CD14-positive monocyte (primary cell): ENCODE results near the gene MAPRE2. TPM values are rescaled to one million over a fixed set of nuclear protein-coding genes. Genes with fewer than 3 reads are reported as not detected.
A peak's percentile ranks its signal among the peaks of the same experiment; 100 is the strongest.

Experiments
- DNase-seq, 3 donors: peaks; one replicate each; pipeline ENCODE4 v3.0.0-alpha.2; 2011 to 2022
- H2AFZ ChIP-seq: 2 replicates; pipeline ENCODE4 v1.6.0; 2012; ENCODE audit warnings: mild to moderate bottlenecking, low read depth, low read length, inconsistent platforms; ENCODE audit not compliant: insufficient read depth, poor library complexity, severe bottlenecking
- H3K27ac ChIP-seq, 2 donors: 1 replicate in 1 of 2; 2 replicates in 1 of 2; pipeline ENCODE4 v1.5.1; 2012 to 2013; ENCODE audit warnings: low read length in 2 of 2, control low read depth in 1 of 2, inconsistent platforms in 1 of 2, low read depth in 1 of 2, mild to moderate bottlenecking in 1 of 2
- H3K27me3 ChIP-seq, 2 donors: one replicate each; pipeline versions ENCODE4 v1.6.0 to v1.6.1; 2011 to 2013; ENCODE audit warnings: low read length in 2 of 2; ENCODE audit not compliant: control insufficient read depth in 2 of 2, insufficient read depth in 2 of 2
- H3K36me3 ChIP-seq, 2 donors: replicated peaks in 1 of 2; 1 replicate in 1 of 2; 2 replicates in 1 of 2; pipeline versions ENCODE4 v1.5.1 to v1.6.1; 2012 to 2013; ENCODE audit warnings: low read length in 2 of 2, control low read depth in 1 of 2, inconsistent platforms in 1 of 2, mild to moderate bottlenecking in 1 of 2; ENCODE audit not compliant: insufficient read depth in 2 of 2, control insufficient read depth in 1 of 2
- H3K4me1 ChIP-seq, 2 donors: 1 replicate in 1 of 2; 2 replicates in 1 of 2; pipeline versions ENCODE4 v1.5.1 to v1.6.1; 2012 to 2013; ENCODE audit warnings: low read length in 2 of 2, control low read depth in 1 of 2, inconsistent platforms in 1 of 2, mild to moderate bottlenecking in 1 of 2, moderate library complexity in 1 of 2; ENCODE audit not compliant: insufficient read depth in 2 of 2, control insufficient read depth in 1 of 2
- H3K4me2 ChIP-seq: replicated peaks from 2 replicates; pipeline ENCODE3; 2012; ENCODE audit warnings: low read length, moderate library complexity, mild to moderate bottlenecking; ENCODE audit not compliant: poor library complexity, severe bottlenecking; ENCODE audit errors: extremely low read depth
- H3K4me3 ChIP-seq, 3 experiments: fragments of 200-600 bp in 1 of 3; sonication (generic) in 1 of 3; replicated peaks in 1 of 3; 1 replicate in 2 of 3; 2 replicates in 1 of 3; pipeline ENCODE4 v1.5.1; 2011 to 2013; ENCODE audit warnings: low read length in 3 of 3, mild to moderate bottlenecking in 3 of 3, control low read depth in 2 of 3, low read depth in 2 of 3, inconsistent platforms in 1 of 3, moderate library complexity in 1 of 3
- H3K79me2 ChIP-seq: 2 replicates; pipeline ENCODE4 v1.6.0; 2012; ENCODE audit warnings: mild to moderate bottlenecking, control low read depth, inconsistent platforms, low read length, moderate library complexity; ENCODE audit not compliant: insufficient read depth
- H3K9ac ChIP-seq: 2 replicates; pipeline ENCODE4 v1.6.0; 2017; ENCODE audit warnings: low read length, mild to moderate bottlenecking; ENCODE audit not compliant: insufficient read depth, poor library complexity, severe bottlenecking
- H3K9me3 ChIP-seq, 2 donors: replicated peaks in 1 of 2; 1 replicate in 1 of 2; 2 replicates in 1 of 2; pipeline versions ENCODE4 v1.5.1 to v1.6.1; 2012 to 2013; ENCODE audit warnings: low read length in 2 of 2, control low read depth in 1 of 2; ENCODE audit not compliant: control insufficient read depth in 1 of 2, insufficient read depth in 1 of 2
- H4K20me1 ChIP-seq: 2 replicates; pipeline ENCODE4 v1.6.0; 2012; ENCODE audit warnings: mild to moderate bottlenecking, low read length, control low read depth, moderate library complexity; ENCODE audit not compliant: insufficient read depth
- H3K27ac Mint-ChIP-seq, 7 donors: one replicate each; pipeline ENCODE4 v1.8.0; 2020; ENCODE audit warnings: mild to moderate bottlenecking in 7 of 7, mixed read lengths in 7 of 7, moderate library complexity in 6 of 7, inconsistent platforms in 2 of 7
- H3K27me3 Mint-ChIP-seq, 3 donors: one replicate each; pipeline ENCODE4 v1.8.0; 2021 to 2022; ENCODE audit warnings: low read depth in 3 of 3, mild to moderate bottlenecking in 3 of 3, mixed read lengths in 3 of 3, moderate library complexity in 3 of 3, inconsistent platforms in 1 of 3
- H3K36me3 Mint-ChIP-seq, 2 donors: one replicate each; pipeline ENCODE4 v1.8.0; 2020; ENCODE audit warnings: mixed read lengths in 2 of 2, inconsistent platforms in 1 of 2, mild to moderate bottlenecking in 1 of 2
- H3K4me1 Mint-ChIP-seq: one replicate; pipeline ENCODE4 v1.8.0; 2020; ENCODE audit warnings: mild to moderate bottlenecking, mixed read lengths
- H3K4me3 Mint-ChIP-seq, 2 donors: one replicate each; pipeline ENCODE4 v1.8.0; 2020; ENCODE audit warnings: mild to moderate bottlenecking in 2 of 2, mixed read lengths in 2 of 2, moderate library complexity in 1 of 2
- H3K9me3 Mint-ChIP-seq, 7 donors: one replicate each; pipeline ENCODE4 v1.8.0; 2020 to 2022; ENCODE audit warnings: mixed read lengths in 7 of 7, mild to moderate bottlenecking in 6 of 7, moderate library complexity in 6 of 7, inconsistent platforms in 2 of 7
- WGBS: methylation state at CpG from one replicate; pipeline ENCODE4 v1.1.5; 2013; ENCODE audit warnings: missing lambda C conversion rate; ENCODE audit not compliant: insufficient coverage; 5-methylcytosine and 5-hydroxymethylcytosine counted together
- intact Hi-C, 2 donors: fragments of 100-400 bp; cut with micrococcal nuclease; formaldehyde crosslinking; loops; one replicate each; pipeline versions ENCODE4 v1.15.0 to v1.15.1; 2023
- polyA plus RNA-seq, 3 donors: library from polyadenylated mRNA; depleted of rRNA in 1 of 3; unstranded in 2 of 3; stranded (reverse) in 1 of 3; fragments of 300-500 nt in 2 of 3; fragments of >200 nt in 1 of 3; fragmentation: Illumina TruSeq in 2 of 3; gene quantifications; 1 replicate in 2 of 3; 2 replicates in 1 of 3; pipeline ENCODE4 v1.2.3, GENCODE V29; 2012 to 2021
- TF ChIP-seq, protein P1 (sequence below): fragments of 200-600 bp; IDR thresholded peaks from one replicate; pipeline ENCODE4 v1.8.0; 2022; ENCODE audit warnings: antibody characterized with exemption, mild to moderate bottlenecking

The MAPRE2 gene
- polyA plus RNA-seq, 3 donors: 22.0 to 48.1 (median 37.1) TPM

- Histone ChIP-seq H3K4me3 (no peak overlapping the region), H3K9me3 (no peaks in the 10 kb centered on the region), H3K27me3 (no peaks in the 10 kb centered on the region), H3K27ac (no peak overlapping the region), H4K20me1 (peaks cover 10% of the 10 kb centered on the region), H3K4me2 (no peak overlapping the region), H3K9ac (no peak overlapping the region), H3K79me2 (no peaks in the 10 kb centered on the region), H3K36me3 (peaks cover 3 to 16% of the 10 kb centered on the region in 2 donors), H3K4me1 (no peaks in the 10 kb centered on the region), H2AFZ (no peak overlapping the region)
- peaks cover 4% of the 10 kb centered on the region for H3K4me1 Mint-ChIP-seq
- no peaks in the 10 kb centered on the region for H3K27me3 Mint-ChIP-seq
- no peak overlapping the region for H3K4me3 Mint-ChIP-seq
- WGBS: no CpG with 5 or more reads among the region's 1 CpG
- peak in 1 of 3 donors; percentile 35 for DNase-seq
- H3K9me3 Mint-ChIP-seq: no peaks in the 10 kb centered on the region
- TF ChIP-seq, protein P1, sequence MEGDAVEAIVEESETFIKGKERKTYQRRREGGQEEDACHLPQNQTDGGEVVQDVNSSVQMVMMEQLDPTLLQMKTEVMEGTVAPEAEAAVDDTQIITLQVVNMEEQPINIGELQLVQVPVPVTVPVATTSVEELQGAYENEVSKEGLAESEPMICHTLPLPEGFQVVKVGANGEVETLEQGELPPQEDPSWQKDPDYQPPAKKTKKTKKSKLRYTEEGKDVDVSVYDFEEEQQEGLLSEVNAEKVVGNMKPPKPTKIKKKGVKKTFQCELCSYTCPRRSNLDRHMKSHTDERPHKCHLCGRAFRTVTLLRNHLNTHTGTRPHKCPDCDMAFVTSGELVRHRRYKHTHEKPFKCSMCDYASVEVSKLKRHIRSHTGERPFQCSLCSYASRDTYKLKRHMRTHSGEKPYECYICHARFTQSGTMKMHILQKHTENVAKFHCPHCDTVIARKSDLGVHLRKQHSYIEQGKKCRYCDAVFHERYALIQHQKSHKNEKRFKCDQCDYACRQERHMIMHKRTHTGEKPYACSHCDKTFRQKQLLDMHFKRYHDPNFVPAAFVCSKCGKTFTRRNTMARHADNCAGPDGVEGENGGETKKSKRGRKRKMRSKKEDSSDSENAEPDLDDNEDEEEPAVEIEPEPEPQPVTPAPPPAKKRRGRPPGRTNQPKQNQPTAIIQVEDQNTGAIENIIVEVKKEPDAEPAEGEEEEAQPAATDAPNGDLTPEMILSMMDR: no peak
- peaks cover 14 to 15% of the 10 kb centered on the region in 2 donors for H3K36me3 Mint-ChIP-seq
- intact Hi-C loops: no loop called here
- H3K27ac Mint-ChIP-seq: peak overlapping the region in 1 of 7 donors; percentile 3
These were observed 54.9 kb downstream of the MAPRE2 start for GRCh38 chr18:35095983-35096676.

- Mint-ChIP-seq H3K4me1 (peaks cover 4% of the 10 kb centered on the region), H3K27ac (no peak overlapping the region), H3K4me3 (no peak overlapping the region), H3K27me3 (no peaks in the 10 kb centered on the region), H3K36me3 (peaks cover 16 to 18% of the 10 kb centered on the region in 2 donors), H3K9me3 (no peaks in the 10 kb centered on the region)
- no peaks in the 10 kb centered on the region for H3K79me2 ChIP-seq
- peaks cover 3 to 21% of the 10 kb centered on the region in 2 donors for H3K36me3 ChIP-seq
- H3K4me2 ChIP-seq: no peak overlapping the region
- no peak for DNase-seq
- no peak overlapping the region for H3K9ac ChIP-seq
- H4K20me1 ChIP-seq: peaks cover 10% of the 10 kb centered on the region
- H2AFZ ChIP-seq: no peak overlapping the region
- no peak overlapping the region for H3K4me3 ChIP-seq
- H3K9me3 ChIP-seq: no peaks in the 10 kb centered on the region
- no peak overlapping the region for H3K27ac ChIP-seq
- H3K27me3 ChIP-seq: no peaks in the 10 kb centered on the region
- TF ChIP-seq, protein P1: no peak
- intact Hi-C loops: no loop called here
- H3K4me1 ChIP-seq: no peaks in the 10 kb centered on the region
These were observed 55.4 kb downstream of the MAPRE2 start for GRCh38 chr18:35096677-35097011.
